Stimulated activated CD4-positive, alpha-beta T cell treated with anti-CD3 and anti-CD28 coated beads, TNF-alpha, amount 100 ng/mL, for 1 hour (primary cell): ENCODE measurements around the gene FSTL5.
"Not testable (repeated sequence)": the region's sequence is repeated elsewhere in the genome, so short reads cannot be mapped to it uniquely, and the experiment has no call there.

Experiments
- DNase-seq, 3 donors: peaks; one replicate each; pipeline ENCODE4 v3.0.0-alpha.2; 2020; ENCODE audit warnings: low read depth in 3 of 3, low spot score in 1 of 3

Gene FSTL5

GRCh38 chr4:162104459-162105124 is 59.2 kb downstream of the FSTL5 start:
- no peak for DNase-seq

- DNase-seq, result not testable (repeated sequence)
Measured at GRCh38 chr4:162103908-162104307, 59.9 kb downstream of the FSTL5 start.

DNA sequence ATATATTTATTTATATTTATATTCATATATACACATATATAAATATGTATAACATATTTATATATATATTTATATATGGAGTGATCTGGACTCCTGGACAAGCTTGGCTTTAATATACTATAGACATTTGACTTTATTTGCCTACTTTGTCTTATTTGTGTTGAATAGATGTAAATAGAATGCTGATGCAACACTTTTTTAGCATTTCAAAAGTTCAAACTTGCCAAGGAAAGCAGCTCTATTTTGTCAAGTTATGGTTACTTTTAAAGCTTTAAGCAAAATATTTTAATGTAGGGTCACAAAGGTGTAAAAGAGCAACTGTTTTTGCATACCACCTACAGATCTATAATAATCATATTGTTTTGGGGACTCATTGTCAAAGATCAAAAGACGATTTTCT is 61.1 kb downstream of the FSTL5 start:
- no peak for DNase-seq

DNA sequence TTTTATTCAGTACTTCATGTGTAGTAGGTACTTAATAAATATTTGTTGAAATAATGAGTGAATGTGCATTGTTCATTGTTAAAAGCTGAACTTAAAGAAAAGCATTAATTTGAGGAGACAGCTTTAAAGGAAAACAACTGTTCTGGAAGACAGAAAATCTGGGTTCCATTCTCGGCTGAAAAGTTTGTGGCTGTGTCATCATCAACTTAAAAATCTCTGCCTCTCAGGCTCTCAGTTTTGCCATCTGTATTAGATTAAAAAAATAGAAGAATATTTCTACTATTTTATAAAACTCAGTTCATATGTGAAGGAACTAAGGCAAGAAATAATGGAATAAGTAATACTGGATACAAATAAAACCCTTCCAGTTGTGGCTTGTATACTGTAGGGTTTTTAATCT is 62.5 kb downstream of the FSTL5 start:
- DNase-seq, result no peak

GRCh38 chr4:162075726-162076125 is 88.1 kb downstream of the FSTL5 start:
- no peak for DNase-seq

GRCh38 chr4:162061214-162061613 is 102.6 kb downstream of the FSTL5 start:
- no peak for DNase-seq

DNA sequence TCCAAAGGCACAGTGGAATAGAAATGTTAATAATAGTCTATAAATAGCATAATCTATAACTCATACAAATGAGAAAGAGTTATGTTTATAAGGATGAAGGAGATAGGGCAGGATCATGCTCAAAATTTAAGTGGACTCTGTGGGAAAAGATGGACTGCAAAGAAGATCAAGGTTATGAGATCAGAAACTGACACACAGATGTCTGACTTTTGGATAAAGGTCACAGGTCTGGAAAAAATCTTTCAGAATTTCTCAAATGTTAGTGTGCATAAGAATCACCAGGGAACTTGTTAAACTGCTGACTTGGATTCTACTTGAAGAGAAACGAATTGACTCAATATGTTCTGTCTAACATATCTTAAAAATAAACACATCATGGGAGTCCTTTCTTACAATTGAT is 104.1 kb downstream of the FSTL5 start:
- DNase-seq, result no peak

DNA sequence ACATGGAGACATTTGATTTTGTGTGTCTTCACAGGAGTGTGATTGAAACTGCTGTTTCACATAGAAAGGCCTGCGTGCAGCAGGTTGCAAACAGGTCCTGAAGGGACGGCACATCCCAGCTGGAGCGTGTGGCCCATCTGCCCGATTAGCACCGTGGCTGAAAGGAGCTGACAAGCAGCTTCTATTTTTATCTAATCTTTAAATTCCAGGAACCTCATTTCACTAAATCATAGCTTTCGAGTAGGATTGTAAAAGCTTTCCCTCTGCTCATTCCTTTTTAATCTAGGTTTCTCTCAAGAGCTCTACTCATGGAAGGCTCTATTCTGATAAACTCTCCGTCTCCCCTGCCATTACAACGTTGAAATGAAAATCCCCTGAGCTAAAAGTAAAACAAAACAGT is 106.8 kb downstream of the FSTL5 start:
- DNase-seq, result no peak

GRCh38 chr4:162046135-162046534 is 117.7 kb downstream of the FSTL5 start:
- no peak for DNase-seq

DNA sequence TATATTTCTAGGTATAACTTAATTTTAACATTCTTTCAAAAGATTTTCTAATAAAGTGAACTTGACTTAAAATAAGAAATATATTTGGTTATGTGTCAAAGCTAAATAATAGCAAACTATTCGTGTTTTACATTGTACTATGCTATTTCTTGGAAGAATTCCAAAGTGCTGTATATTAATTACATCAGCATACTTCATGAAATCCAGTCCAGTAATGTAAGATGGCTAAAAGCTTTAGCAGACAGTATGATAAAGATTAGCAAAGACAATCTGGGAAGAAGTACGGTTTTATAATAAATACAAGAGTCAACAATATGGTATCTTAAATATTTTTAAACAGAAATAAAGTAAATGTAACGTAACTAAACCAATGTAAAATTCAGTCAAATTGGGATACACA is 125.7 kb downstream of the FSTL5 start:
- DNase-seq, result no peak

GRCh38 chr4:162017863-162018262 is 145.9 kb downstream of the FSTL5 start:
- DNase-seq, result no peak

- no peak for DNase-seq
Measured at GRCh38 chr4:162016991-162017390, 146.8 kb downstream of the FSTL5 start.

DNA sequence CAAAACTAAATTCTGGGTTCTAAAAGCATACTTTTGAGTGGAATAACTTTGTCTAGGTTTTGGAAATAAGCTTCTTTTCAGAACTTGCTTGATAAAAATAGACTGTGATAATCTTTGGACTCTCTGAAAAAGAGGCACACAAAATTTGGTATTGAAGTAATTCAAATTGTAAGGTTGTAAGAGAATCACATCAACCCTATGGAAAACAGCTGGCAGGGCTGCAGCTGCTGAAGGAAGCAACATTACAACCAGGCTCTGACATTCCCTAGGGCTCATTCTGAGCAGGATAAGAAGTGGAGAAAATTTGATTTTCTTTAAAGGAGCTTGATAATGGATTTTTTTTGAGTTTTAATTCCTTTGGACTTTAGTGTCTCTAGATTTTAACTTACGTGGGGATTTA is 147.6 kb downstream of the FSTL5 start:
- DNase-seq, result no peak

- no peak for DNase-seq
Measured at GRCh38 chr4:162015090-162015489, 148.7 kb downstream of the FSTL5 start.

DNA sequence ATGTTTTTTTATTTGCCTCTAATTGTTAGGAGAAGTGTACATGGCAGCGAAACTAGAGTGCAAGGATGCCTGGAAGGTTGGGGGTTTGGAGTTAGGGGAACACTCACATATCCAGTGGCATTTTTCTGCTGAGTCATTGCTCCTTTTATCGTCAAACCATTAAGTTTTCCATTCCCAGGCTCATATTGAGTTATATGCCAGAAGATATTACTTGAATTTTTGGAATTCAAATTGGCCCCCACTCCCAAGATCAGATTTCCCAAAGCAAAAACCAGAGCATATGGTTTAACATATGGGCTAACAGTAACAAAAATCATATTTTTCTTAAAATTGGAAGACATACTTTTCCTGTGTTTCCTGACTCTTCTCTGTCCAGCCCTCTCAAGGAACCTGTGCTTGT is 152.7 kb downstream of the FSTL5 start:
- DNase-seq, result no peak

- no peak for DNase-seq
Measured at GRCh38 chr4:162010362-162010761, 153.4 kb downstream of the FSTL5 start.

GRCh38 chr4:161992317-161992716 is 171.5 kb downstream of the FSTL5 start:
- no peak for DNase-seq

- DNase-seq, result no peak
Measured at GRCh38 chr4:161991811-161992210, 172.0 kb downstream of the FSTL5 start.

- no peak for DNase-seq
Measured at GRCh38 chr4:161990721-161991120, 173.1 kb downstream of the FSTL5 start.

- no peak for DNase-seq
Measured at GRCh38 chr4:161988946-161989345, 174.9 kb downstream of the FSTL5 start.

DNA sequence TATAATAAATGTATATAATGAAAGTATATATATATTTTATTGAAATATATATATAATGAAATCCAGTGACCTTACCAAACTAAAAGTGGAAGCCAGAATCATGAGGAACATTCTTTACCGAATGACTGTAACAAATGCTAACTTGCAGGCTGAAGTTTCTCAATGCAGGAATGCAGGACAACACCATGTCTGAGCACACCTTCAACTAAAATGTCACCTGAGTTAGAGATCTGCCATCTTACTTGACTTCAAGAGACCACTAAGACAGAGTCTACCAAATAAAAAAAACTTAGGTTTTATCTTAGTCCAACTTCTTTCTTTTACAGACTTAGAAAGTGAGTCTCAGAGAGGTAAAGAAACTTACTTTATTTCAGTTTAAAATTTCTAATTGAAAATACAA is 176.2 kb downstream of the FSTL5 start:
- no peak for DNase-seq

DNA sequence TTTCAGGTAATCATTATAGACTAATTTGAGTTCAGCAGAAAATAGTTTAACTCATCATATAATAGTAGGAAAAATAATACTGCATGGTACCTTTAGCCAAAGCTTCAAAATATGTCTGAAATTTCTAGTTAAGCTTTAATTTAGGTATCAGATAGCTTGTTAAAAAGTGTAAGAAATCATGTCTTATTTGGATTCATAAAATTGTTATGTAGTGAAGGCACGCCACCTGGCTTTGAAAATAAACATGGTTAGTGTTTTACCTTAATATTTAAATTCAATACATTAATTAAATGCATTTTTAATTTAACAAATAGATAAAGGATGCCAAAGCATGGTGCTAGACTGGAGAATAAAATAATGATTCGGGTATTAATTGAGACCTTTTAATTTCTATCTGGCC is 211.4 kb downstream of the FSTL5 start:
- no peak for DNase-seq

GRCh38 chr4:161949946-161950725 is 213.7 kb downstream of the FSTL5 start:
- DNase-seq, result no peak
